Fibroblast of the conjunctiva (primary cell): ENCODE data around the gene LRRC7.

Source experiments
- DNase-seq: peaks from one replicate; pipeline ENCODE4 v3.0.0-alpha.2; 2010; ENCODE audit warnings: low read depth

Gene LRRC7

DNA sequence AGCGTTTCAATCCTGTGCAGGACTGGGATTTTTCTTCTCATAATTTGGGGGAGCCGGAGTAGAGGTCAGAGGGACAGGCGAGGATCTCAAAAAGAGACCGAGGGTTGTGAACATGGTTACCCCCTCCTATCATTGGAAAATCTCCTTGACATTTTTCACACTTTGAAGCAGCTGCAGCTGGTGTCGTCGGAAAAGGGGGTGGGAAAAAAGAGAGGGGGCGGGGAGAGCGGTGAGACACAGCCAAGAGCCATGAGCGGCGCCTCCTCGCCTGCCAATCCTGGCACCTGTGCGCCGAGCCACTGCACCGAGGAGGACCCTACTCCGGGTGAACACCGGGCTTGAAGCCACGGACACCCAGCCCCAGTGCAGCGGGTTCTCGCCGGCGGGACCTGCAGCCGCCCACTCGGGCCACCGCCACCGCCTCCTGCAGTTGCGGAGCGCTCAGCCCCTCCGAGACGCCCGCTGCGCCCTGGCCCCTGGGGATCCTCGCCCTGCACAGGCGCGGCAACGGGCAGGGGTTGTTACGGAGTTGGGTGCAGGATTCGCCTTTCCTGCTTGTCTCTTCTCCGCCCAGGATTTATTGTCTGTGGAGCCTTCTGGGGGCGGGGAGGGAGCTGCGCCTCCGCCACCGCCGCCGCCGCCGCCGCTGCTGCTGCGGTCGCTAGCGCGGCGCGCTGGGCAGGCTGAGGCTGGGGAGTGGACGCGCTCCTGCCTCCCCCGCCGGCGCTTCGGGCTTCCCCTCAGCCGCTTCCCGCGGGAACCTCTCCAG, at the start of gene LRRC7:
TSS of gene LRRC7 (plus strand) at position 271 of the 769 bp plus-strand sequence. CDS start 718 bp downstream, outside the sequence.
- DNase-seq = no peak

DNA sequence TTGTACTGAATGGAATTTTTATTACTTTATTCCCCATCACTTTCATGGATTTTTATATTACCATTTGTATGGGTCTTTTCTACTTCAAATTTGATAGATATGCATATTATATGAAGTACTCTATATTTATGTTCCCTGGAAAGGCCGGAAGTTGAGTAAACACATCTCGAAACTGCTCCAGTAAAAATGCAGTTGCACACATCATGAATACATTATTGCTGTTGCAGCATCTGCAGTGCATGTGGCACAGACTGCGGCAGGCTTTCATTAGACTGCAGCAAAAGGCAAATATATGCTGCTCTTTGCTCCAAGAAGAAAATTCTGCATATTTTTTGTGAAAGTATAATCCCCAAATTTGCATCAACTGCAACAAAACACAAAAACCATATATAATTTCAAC, 48.7 kb upstream of the LRRC7 start:
- DNase-seq = no peak

DNA sequence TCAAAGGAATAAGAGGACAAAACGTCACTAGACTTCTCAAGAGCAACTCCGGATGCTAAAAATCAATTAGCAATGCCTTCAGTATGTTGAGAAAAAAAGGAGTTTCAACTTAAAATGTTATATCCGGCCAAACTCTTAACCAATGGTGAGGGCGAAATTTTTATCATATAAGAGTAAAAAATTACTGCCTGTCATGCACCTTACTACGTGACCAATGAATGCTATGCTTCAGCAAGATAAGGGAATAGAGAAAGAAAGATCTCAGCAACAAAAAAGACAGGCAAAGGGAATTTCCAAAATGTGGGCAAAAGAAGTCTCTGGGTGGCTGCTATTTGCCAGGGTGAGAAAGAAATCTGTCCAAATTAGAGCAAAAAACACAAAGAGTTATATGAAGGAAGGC, 47.4 kb upstream of the LRRC7 start:
- DNase-seq = no peak

DNA sequence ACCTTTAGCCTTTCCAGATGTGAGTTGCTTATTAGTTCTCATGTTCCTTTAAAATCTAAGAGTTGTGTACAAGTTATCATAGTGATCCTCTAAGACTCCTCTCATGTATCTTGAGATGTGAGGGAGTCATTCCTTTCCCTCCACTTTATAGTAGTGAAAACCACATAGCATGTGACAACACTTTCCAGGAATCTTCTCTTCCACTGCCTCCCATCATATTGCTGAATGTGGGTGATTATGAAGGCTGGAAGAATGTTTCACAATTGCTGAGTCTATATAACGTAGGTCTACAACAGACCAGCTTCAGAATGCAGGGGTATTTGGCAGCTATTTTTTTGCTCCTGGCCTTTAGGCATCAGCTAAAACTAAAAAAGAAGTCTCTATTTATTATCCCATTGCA, 44.7 kb upstream of the LRRC7 start:
- no peak for DNase-seq

DNA sequence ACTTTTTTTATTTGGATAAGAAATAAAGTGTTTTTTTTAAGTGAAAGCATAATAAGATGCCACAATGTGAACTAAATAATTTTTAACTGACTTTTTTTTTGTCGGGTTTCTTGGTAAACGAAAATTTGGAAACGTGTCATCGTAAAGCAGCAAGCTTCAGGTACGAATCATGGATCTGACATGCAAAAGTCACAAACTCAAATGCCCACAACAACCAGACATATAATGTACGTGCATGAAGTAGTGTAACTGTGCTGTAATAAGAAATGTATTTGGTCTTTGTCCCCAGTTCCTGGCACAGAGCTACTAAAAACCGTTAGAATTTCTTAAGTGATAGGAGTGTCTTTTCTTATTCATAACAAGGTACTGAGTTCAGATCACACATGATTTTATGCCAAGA, 44.3 kb upstream of the LRRC7 start:
- no peak for DNase-seq

DNA sequence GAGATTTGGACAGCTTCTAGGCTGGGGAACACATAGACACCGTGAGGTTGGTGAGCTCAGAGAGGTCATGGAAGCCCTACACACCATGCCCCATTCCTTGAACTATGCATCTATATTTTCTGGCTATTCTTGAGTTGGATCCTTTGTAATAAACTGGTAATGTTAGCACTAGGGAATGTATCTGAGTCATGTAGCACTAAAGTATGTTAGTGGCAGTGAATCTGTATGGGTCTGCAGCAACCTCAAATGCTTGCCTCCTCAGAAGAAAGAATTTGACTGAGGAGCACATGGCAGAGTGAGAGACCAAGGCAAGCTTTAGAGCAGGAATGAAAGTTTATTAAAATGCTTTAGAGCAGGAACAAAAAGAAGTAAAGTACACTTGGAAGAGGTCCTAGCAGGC, 43.7 kb upstream of the LRRC7 start:
- DNase-seq = no peak

DNA sequence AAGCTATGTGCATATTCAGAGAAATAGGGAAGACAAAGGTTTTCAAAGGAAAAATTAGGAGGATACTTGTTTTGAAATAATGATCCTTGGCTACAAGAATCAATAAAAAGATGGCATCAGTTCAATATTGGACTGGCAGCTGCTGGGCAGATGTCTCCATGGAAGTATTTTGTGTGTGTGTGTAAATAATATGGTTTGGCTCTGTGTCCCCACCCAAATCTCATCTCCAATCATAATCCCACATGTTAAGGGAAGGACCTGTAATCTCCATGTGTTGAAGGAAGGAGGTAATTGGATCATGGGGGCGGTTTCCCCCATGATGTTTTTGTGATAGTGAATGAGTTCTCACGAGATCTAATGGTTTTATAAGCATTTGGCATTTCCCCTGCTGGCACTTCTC, 40.4 kb upstream of the LRRC7 start:
- DNase-seq = no peak

DNA sequence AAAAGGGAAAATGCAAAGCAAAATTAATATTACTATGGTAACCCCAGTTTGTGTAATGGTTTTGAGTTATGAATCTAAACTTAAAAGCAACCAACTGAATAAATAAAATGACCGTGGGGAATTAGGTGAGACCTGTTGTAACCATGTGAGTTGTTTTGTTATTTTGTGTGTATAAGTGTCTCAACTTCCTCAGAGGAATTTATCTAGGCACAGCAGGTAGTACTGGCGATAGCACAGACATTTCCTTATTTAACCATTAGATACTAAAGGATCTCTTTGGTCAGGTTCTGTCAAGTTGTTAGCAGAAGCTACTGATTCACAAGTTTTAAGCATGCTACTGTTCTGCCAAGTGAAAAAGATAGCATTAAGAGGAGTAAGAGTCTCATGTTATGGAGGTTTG, 39.3 kb upstream of the LRRC7 start:
- no peak for DNase-seq

DNA sequence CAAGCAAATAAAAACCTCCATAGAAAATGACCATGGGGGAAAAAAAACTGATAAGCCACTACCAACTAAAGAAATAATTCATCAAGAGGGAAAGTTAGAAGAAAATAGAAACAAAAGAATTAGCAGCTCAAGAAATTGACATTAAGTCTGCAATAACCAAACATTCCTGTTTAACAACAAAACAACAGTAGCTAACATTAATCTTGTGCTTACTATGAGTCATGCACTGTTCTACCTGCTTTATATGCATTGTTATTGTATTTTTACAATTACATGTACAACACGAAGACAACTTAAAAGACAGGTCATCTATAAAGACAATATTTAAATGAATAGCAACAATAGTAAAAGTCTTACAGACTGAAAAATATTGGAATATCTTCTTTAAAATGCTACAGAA, 34.4 kb upstream of the LRRC7 start:
- no peak for DNase-seq

DNA sequence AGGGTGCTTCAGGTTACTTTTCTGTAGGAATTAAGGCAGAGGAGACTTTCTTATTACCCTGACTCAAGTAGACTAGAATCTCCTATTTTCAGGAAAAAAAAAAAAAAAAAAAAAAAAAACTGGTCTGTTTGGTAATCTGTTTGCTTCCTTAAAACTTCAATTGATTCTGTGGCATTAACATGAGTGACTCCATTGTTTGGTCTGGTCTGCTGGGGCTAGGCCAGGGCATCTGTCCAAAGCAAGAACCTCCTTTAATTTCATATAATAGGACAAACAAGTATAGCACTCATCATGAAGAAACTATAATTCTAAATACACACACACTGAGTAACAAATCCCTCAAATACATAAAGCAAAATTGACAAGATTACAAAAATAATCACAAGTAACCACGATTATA, 32.9 kb upstream of the LRRC7 start:
- DNase-seq = no peak

DNA sequence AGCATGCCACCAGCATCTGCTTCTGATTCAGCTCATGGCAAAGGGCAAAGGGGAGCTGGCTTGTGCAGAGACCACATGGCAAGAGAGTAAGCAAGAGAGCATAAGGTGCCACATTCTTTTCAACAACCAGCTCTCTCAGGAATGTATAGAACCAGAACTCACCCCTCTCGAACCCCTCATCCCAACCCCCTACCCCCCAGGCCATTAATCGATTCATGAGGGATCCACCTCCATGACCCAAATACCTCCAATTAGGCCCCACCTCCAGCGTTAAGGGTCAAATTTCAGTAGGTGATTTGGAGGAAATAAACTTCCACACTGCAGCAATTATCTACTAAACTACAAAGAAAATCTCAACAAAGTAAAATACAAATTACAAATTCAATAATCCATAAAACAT, 32.2 kb upstream of the LRRC7 start:
- no peak for DNase-seq

DNA sequence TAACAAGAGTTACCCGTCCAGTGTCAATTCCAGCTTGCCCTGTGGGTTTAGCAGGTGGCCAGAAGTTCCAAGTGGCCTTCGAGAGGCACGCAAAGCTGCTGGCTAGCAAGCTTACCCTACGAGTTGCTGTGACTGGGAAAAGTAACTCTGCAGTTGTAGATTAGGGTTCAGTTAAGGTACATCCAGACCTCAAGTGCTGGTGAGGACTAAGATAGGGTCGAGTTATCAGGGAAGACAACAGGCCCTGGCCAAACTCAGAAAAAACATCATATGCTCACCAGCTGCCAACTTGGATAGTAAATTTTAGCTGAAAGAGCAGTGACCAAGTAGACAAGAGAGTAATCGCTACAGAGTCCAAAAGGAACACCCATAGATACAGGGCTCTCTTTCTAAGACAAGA, 27.7 kb upstream of the LRRC7 start:
- DNase-seq = no peak

DNA sequence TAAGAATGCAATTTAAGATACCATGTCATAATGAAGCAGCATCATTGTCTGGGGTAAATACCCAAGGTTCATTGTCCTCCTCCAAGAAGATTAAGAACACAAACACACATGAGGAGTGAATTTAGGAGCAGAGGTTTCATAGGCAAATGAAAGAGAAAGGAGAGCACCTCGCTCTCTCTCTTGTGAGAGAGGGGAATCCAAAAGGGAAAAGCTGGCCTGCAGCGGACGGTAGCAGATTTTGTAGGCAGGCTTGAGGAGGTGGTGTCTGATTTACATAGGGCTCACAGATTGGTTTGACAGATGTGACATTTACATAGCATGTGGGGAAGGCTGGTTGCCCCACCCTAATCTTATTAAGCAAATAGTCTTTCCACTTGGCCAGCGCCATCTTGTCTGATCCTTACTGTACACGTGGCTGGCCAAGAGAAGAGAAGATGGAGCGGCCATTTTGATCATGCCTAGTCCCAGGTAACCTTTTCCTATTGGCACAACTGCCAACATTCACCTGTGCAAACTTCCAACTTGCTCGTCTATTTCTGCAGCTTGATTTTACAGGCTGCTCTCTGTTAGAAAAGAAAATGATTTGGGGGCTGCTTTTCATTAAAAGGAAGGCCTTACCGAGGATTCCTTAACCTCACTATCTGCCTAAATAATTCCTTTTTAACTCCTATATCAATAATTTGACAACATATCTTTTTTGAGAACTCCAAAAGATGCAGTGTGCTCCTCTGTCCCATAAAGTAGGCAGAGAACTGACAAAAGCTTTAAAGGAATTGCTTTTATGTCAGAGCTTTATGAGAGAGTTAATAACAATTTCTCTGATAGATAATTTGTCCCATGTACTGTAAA, 16.0 kb upstream of the LRRC7 start:
- no peak for DNase-seq

DNA sequence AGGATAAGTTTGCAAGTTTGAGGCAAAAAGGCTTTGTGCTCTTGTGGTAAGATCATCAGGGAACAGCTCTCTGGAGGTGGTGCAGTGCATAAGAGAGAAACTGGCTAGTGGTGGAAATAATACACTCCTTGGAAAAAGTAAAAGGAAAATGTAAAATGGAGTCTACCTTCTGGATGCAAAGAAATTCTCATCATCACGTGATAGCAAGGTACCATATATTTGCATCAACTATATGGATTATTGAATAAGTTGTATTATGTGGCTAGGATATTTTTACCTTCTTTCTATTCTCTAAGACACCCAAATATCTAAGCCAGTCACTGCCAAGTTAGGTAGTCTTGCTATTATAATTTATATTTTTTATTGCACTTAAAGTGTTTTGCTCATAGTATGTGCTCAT, 14.0 kb upstream of the LRRC7 start:
- no peak for DNase-seq

DNA sequence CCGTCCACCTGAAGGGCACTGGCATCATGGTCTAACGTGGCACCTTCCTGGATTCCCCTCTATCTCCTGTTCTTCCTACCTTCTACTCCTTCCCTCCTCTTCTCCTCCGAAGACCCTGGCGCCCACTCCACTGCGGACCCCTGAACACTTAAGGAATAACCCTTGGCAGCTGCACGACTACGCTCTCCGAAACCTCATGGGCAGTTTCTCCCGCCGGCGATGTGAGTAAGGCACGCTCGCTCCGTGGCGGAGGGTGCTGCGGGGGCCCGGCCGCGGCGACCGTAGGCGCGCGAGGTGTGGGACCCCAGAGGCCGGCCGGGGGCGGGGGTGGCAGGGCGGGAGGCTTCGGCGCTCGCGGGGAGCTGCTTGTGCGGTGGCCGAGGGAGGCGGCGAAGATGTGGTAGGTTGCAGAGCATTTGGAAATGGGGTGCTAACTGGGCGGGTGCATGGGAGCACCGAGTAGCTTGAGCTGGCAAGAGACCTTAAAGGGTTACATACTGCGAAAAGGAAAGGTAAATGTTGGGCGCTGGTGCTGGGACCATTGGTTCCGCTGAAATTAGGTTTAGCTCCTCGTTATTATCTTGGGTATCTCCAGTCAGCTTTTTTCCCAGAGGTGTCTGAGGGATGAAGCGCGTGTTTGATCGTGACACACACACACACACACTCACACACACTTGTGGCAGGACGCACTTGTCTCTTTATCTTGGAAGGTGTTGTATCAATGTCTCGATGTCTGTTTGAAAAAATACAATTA, 876 bp downstream of the LRRC7 start:
- no peak for DNase-seq

DNA sequence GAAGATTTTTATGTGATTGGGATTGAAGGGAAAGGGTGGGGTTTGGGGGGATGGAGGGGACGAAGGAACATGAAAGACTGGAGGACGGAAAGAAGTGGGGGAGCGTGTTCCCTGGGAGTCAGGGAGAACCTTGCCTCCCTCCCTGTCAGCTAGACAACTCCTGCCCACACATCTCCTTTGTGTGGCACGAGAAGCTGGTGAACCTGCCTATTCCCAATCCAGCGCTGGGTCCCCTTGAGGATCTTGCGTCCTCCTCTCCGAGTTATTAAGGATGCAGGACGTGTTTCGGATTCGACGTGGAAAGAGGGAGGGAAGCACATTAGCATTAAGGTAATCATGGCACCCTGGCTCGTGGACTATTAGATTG, 1.4 kb downstream of the LRRC7 start:
- DNase-seq = no peak

DNA sequence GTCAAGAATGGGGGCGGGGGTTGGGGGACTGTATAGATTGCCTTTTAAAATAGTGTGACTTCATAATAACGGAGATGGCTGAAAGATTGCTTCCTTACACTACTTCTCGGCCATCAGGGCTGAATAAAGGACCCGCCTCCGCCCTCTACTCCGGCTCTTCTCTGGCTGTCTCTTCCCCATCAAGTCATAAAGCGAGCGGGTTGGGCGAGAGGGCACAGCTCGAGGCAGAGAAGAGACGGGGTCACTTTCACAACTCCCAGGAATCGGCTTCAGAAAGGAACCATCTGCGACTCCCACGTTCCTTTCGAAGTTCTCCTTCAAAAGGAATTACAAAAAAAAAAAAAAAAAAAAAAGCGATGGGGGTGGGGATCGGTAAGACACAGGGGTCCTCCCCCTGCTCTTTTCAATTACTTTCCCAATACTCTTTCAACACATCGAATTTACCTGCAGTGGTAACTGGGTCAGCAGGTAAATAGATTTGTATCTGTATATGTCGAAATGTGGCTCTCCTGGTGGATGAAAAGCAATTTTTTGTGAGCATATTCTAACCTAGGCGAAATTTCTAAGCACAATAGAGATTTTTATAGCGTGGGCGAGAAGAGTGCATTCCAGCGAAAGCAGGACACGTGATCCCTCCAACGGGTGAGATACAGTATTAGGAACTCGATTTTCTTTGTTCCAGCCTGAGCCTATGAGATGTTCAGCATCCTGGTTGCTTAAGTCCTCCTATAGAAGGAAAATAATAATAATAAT, 2.0 kb downstream of the LRRC7 start:
- no peak for DNase-seq

DNA sequence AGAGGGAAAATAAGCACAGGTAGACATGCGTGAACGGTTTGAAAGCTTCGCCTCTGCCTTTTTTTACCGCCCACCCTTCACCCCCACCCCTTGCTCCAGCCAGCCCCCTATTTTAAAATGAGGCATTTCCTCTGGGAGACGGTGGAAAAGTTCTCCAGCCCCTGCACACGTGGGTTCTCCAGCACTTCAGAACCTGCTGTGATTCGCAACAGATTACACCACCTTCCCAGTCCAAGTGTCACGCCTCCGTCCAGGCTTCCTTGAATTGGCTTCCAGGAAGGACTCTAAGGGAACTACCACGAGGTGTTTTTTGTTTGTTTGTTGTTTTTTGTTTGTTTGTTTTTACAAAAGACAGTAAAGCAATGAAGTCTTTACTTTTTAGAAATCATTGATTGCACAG, 2.6 kb downstream of the LRRC7 start:
- DNase-seq = no peak

DNA sequence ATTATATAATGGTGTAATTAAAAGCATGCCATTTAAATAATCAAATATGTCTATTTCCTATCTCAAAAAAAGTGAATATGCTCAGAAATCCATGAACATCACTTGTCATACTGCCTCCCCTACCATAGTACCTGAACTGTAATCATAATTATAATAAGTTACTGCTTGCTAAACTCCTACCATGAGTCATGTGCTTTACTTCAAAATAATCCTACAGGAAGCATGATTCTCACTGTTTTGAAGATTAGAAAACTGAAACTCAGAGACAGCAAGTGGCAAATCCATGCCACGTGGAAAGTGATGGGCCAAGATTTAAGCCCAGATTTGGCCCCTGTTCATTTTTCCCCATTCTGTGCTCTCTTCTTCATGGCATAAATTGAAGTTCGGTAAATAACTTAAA, 5.2 kb downstream of the LRRC7 start:
- DNase-seq = no peak

DNA sequence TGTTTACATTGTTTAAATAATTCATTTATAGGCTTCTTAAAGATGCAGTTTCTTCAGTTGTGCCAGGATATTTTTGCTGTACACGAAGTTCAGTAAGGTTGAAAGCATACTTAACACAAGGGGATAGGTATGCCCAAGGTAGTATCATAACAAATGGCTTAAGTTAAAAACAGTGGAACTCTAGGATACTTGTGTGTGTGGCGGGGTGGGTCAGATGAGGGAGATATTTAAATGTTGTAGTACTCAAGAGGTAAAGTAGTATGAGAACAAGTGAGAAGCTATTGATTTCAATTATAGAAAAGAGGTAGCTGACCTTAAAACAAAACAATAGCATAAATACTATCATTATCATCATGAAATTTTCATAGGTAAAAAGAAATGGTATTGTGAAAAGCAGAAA, 6.2 kb downstream of the LRRC7 start:
- DNase-seq = no peak

DNA sequence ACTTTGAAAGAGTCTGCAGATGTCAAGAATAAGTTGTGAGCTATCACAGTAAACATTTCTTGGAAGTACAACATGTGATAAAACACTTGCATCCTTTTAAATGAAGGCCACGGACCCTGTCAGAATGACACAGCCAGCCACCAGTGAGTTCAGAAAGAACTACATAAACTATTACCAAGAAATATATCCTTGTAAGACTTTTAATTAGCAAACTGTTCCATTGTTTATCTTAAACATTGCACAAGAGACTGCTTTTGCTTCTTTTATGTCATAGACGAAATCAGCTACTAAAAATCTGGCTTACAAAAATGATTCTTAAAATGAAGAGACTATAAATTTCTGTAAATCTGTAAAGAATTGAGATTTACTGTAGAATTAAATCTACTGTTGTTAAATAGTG, 17.9 kb downstream of the LRRC7 start:
- DNase-seq = no peak

DNA sequence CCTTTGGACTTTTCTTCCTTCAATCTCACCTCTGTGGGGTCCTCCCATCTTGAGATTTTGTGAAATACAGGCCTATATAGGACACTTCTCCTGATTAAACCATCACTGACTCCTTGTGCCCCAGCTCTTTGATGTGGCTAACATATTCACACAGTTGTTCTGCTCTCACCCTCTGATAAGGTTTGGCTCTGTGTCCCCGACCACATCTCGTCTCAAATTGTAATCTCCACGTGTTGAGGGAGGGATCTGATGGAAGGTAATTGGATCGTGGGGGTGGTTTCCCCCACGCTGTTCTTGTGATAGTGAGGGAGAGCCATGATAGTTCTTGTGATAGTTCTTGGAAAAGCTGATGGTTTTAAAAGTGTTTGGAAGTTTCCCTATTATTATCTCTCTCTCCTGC, 19.7 kb downstream of the LRRC7 start:
- no peak for DNase-seq
